Stimulated activated CD8-positive, alpha-beta memory T cell treated with anti-CD3 and anti-CD28 coated beads, Interleukin-7, amount 100 ng/mL, for 24 hours (primary cell): Measurements from ENCODE around the gene SNAI3.

Source experiments
- DNase-seq: peaks from one replicate; pipeline ENCODE4 v3.0.0-alpha.2; 2020; ENCODE audit warnings: low read depth

SNAI3 gene

DNA sequence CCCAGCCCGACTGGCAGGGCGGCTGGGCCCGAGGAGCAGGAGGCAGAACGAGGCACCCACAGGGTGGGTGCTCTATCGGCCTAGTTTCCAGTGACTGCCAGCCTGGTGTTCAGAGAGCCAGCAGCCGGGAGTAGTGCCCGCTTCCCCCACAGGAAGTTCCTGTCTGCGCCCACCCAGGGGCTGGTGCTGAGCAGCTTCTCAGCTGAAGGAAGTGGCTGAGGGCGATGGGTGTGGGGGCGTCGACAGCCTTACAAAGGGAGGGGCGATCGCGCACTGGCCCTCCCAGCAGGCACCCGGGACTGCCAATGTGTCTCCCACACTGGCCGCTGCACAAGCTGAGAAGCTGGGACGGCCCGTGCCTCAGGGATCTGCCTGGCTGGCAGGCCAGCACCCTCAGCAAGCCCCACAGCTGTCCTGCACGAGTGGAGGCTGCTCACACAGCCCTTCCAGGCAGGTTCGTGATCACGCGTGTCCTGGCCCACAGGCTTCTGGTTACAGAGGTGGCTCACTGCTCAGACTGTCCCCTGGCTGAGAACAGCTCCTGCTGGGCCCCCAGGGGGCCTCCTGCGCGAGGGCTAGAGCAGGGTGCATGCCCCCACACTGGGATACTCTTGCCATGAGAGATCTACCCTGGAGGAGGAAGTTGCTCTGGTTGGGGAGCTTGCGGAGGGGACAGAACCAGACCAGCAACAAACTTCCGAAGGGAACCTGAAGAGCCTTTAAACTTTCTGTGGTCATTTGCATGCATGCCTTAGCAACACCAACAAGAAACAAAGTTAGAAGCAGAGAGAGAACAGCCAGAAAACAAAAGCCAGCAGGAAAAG lies 17.4 kb upstream of the SNAI3 start:
- DNase-seq: peak; percentile 51

GRCh38 chr16:88702371-88703210 lies 16.3 kb upstream of the SNAI3 start:
- no peak for DNase-seq

DNA sequence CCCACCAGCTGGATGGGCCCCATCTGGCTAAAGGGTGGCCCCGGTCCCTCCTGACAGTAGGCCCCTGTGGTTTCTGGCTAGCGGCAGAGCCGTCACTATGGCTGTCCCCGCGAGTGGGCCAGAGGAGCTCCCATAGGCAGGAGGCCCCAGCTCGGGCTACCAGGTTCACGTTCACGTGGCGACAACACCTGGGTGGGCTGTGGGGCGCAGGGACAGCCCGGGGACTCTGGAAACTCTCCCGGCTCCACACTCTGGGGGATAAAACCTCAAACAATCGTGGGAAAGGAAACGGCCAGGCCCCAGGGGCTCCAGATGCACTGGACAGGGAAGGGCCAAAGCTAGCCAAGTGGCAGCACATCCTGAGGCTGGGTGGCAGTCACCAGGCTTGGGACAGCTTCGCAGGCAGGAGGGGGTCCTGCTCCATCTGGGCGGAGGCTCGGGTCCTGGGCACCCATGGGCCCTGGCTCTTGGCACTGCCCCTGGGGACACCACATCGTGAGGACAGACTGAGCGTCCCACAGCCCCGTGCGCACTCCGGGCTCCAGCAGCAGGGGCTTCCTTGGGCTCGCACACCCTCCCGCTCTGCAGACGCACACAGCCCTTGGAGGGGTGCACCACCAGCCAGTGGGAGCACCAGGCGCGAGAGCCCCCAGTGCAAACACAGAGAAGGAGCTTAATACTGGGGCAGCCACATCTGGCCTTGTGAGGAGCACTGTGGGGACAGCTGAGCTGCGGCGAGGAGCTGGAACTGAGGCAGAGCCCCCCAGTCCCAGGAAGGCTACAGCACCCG lies 15.5 kb upstream of the SNAI3 start:
- no peak for DNase-seq

GRCh38 chr16:88700636-88701482 lies 14.6 kb upstream of the SNAI3 start:
- DNase-seq: peak; percentile 94

GRCh38 chr16:88700322-88700635 lies 14.0 kb upstream of the SNAI3 start:
- DNase-seq: no peak

GRCh38 chr16:88699180-88699579 lies 12.9 kb upstream of the SNAI3 start:
- DNase-seq: no peak

- no peak for DNase-seq
Measured at GRCh38 chr16:88698646-88699045, 12.3 kb upstream of the SNAI3 start.

DNA sequence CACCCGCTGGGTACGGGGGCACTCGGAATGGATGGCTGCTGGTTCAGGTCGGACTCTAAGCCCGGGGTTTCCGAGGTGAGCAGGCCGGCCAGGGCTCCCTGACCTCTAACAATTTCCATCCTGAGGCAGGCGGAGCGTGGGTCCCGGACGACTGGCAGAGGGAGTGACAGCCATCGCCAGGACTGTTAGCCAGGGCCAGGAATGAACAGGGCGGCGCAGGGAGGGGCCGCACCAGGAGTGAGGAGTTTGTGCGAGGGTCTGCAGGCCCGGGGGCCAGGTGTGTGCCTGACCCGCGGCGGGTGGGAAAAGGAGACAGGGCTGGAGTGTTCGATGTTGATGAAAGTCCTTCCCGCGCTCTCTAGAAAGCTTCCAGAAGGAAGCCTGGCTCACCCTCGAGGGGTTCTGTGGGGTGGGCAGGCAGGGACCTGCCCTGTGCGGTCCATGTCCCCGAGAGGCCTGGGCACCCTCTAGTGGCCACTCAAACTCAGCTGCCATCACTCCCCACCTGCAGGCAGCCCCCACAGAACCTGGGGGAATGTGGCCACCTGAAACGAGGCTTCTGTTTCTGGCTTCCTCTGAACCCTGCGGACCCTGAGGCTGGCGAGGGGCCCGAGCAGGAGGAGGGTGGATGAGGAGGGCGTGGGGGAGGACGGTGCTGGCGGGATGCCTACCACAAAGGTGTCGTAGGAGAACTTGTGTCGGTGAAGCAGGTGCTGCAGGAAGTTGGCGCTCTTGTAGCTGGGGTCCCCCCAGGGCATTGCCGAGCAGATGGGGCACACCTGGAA lies 11.7 kb upstream of the SNAI3 start:
- DNase-seq: no peak

- no peak for DNase-seq
Measured at GRCh38 chr16:88697116-88697830, 11.0 kb upstream of the SNAI3 start.

DNA sequence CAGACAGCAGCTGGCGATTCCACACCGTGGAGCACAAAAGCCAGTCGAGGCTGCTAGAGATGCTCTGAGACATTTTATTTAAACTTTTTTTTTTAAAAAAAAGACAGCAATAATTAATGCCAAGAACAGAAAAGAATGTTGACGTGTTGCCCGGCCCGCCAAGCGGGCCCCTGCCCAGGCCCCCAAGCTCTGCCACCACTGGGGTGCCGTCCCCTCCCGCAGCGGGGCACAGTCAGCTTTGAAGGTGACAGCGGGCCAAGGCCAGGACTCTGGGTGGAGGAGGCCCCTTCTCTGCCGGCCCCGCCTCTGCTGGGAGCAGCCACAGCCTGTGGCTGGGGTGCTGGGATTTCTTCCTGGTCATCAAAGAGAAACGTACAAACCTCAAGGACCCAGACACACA lies 10.1 kb upstream of the SNAI3 start:
- no peak for DNase-seq

- DNase-seq: no peak
Measured at GRCh38 chr16:88695753-88696152, 9.4 kb upstream of the SNAI3 start.

DNA sequence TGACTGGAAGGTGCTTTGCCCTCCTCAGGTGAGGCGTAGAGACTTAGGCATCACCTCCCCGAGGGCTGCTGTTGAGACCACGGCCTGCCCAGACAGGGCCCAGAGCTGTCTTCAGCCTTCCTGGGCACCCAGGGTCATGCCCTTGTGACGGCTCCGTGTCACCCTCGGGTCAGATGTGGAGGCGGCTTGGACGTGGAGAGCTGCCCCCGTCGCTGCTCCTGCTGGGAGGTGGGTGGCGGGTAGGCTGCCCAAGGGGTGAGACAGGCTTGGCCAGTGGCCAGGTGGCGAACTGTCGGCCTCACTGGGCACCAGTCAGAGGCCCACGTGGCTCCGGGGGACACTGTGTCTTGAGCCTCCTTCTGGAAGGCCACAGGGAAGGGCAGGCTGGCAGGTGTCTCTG lies 8.9 kb upstream of the SNAI3 start:
- DNase-seq: no peak

GRCh38 chr16:88694221-88695087 lies 8.1 kb upstream of the SNAI3 start:
- DNase-seq: no peak

GRCh38 chr16:88693420-88694177 lies 7.3 kb upstream of the SNAI3 start:
- no peak for DNase-seq

- DNase-seq: no peak
Measured at GRCh38 chr16:88692861-88693260, 6.6 kb upstream of the SNAI3 start.

GRCh38 chr16:88691924-88692560 lies 5.7 kb upstream of the SNAI3 start:
- no peak for DNase-seq

- DNase-seq: no peak
Measured at GRCh38 chr16:88691129-88691813, 5.0 kb upstream of the SNAI3 start.
